Breast epithelium (tissue), 4 donors: ENCODE results near the gene OR12D1. TPM values are rescaled to one million over a fixed set of nuclear protein-coding genes. Genes with fewer than 3 reads are reported as not detected.

Experiments
- DNase-seq, 2 donors: peaks; one replicate each; pipeline ENCODE4 v3.0.0-alpha.2; 2019; ENCODE audit warnings: low spot score in 2 of 2
- H3K27ac ChIP-seq, 2 donors: fragments of 200-600 bp; sonication (generic) in 1 of 2; one replicate each; pipeline ENCODE4 v1.5.1; 2016 to 2019; ENCODE audit warnings: mild to moderate bottlenecking in 1 of 2
- H3K27me3 ChIP-seq, 2 donors: fragments of 200-600 bp; sonication (generic) in 1 of 2; one replicate each; pipeline versions ENCODE4 v1.5.1 to v1.6.0; 2017 to 2019; ENCODE audit warnings: control low read depth in 1 of 2, mild to moderate bottlenecking in 1 of 2
- H3K36me3 ChIP-seq: fragments of 200-600 bp; one replicate; pipeline ENCODE4 v1.5.1; 2019
- H3K4me1 ChIP-seq, 2 donors: fragments of 200-600 bp; sonication (generic); one replicate each; pipeline ENCODE4 v1.5.1; 2016 to 2019; ENCODE audit warnings: control low read depth in 1 of 2
- H3K4me3 ChIP-seq, 3 donors: fragments of 200-600 bp; sonication (generic); 1 replicate in 2 of 3; 2 replicates in 1 of 3; pipeline ENCODE4 v1.5.1; 2016 to 2019; ENCODE audit warnings: mild to moderate bottlenecking in 3 of 3, moderate library complexity in 2 of 3
- H3K9me3 ChIP-seq, 2 donors: fragments of 200-600 bp; sonication (generic) in 1 of 2; one replicate each; pipeline ENCODE4 v1.5.1; 2016 to 2019; ENCODE audit warnings: control low read depth in 1 of 2
- CTCF ChIP-seq, 3 donors: fragments of 450-650 bp; IDR thresholded peaks; one replicate each; pipeline ENCODE4 v1.5.1; 2016 to 2017; ENCODE audit warnings: antibody characterized with exemption in 3 of 3, mild to moderate bottlenecking in 3 of 3, moderate library complexity in 3 of 3
- POLR2A ChIP-seq: fragments of 450-650 bp; IDR thresholded peaks from one replicate; pipeline ENCODE4 v1.6.1; 2016; ENCODE audit warnings: antibody characterized with exemption, mild to moderate bottlenecking, moderate library complexity
- POLR2AphosphoS5 ChIP-seq, 3 donors: sonication (generic); formaldehyde crosslinking; IDR thresholded peaks; one replicate each; pipeline ENCODE4 v1.6.1; 2017; ENCODE audit warnings: antibody characterized with exemption in 3 of 3
- intact Hi-C: fragments of 100-400 bp; cut with DNase I; formaldehyde crosslinking; loops from one replicate; pipeline ENCODE4 v1.15.1; 2023; ENCODE audit warnings: low total_unique reads
- total RNA-seq, 3 donors: library from RNA; depleted of rRNA; stranded (reverse); fragments of >200 nt; gene quantifications; one replicate each; pipeline ENCODE4 v1.1.0, GENCODE V29; 2016

Gene OR12D1
- total RNA-seq, 3 donors from 2014 or later = not detected

DNA sequence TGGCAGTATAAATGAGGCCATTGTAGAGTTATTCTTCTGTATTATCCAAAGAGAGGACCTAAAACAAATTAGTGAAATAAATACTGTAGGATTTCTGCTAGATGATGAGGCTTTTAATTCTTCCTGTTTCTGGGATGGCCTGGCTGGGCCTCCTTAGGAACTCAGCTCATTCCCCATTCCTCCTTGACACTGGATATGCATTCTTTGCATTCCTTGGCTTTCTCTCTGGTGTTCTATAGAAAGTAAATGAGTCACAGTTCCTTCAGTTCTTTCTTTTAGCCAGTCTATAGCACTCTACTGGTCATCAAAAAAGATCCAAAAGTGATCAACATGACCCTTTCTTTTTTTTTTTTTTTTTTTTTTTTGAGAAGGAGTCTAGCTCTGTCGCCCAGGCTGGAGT lies 32.9 kb downstream of the OR12D1 start:
- no peak overlapping the region for H3K4me3 ChIP-seq
- no peaks in the 10 kb centered on the region for H3K4me1 ChIP-seq
- no peaks in the 10 kb centered on the region for H3K36me3 ChIP-seq
- intact Hi-C loops = loop anchor here (1.0 kb wide), 1 partner anchor 12 kb away; no protein-coding TSS in a partner anchor
- H3K9me3 ChIP-seq = peaks cover 3 to 10% of the 10 kb centered on the region in 2 donors
- TF ChIP-seq CTCF (IDR thresholded peaks at IDR 0.05) = no peak
- TF ChIP-seq POLR2A = no peak
- TF ChIP-seq POLR2AphosphoS5 (IDR thresholded peaks at IDR 0.05) = no peak
- peaks cover 0 to 6% of the 10 kb centered on the region in 2 donors for H3K27me3 ChIP-seq
- no peak for DNase-seq
- no peak overlapping the region for H3K27ac ChIP-seq

- Histone ChIP-seq H3K36me3 (no peaks in the 10 kb centered on the region), H3K27ac (no peak overlapping the region), H3K4me3 (no peak overlapping the region), H3K9me3 (peaks cover 0 to 4% of the 10 kb centered on the region in 2 donors), H3K4me1 (no peaks in the 10 kb centered on the region), H3K27me3 (peaks cover 0 to 6% of the 10 kb centered on the region in 2 donors)
- intact Hi-C loops = no loop called here
- TF ChIP-seq CTCF (IDR thresholded peaks at IDR 0.05) (no peak), POLR2AphosphoS5 (IDR thresholded peaks at IDR 0.05) (no peak), POLR2A (no peak)
- no peak for DNase-seq
Observed at GRCh38 chr6:29451471-29452193, 36.9 kb downstream of the OR12D1 start.

GRCh38 chr6:29456971-29457370 lies 42.2 kb downstream of the OR12D1 start, which contains the start of the genes OR11A1 and OR2H1:
OR11A1 (minus strand) TSS chr6:29457071; CDS start chr6:29427641, 29,430 bp downstream.
OR2H1 (plus strand) TSS chr6:29457155; CDS start chr6:29461770, 4,615 bp downstream.
- intact Hi-C loops = no loop called here
- no peaks in the 10 kb centered on the region for H3K4me1 ChIP-seq
- no peaks in the 10 kb centered on the region for H3K27me3 ChIP-seq
- no peak for DNase-seq
- H3K36me3 ChIP-seq = no peaks in the 10 kb centered on the region
- no peak within 1 kb of the TSS for H3K4me3 ChIP-seq
- no peak within 1 kb of the TSS for H3K27ac ChIP-seq
- no peak for TF ChIP-seq POLR2A
- TF ChIP-seq POLR2AphosphoS5 (IDR thresholded peaks at IDR 0.05) = no peak
- TF ChIP-seq CTCF (IDR thresholded peaks at IDR 0.05) = no peak
- H3K9me3 ChIP-seq = no peaks in the 10 kb centered on the region

- DNase-seq = no peak
- no peak overlapping the region for H3K4me3 ChIP-seq
- H3K36me3 ChIP-seq = no peaks in the 10 kb centered on the region
- no peak overlapping the region for H3K27ac ChIP-seq
- intact Hi-C loops = no loop called here
- TF ChIP-seq POLR2A = no peak
- TF ChIP-seq CTCF (IDR thresholded peaks at IDR 0.05) = no peak
- no peak for TF ChIP-seq POLR2AphosphoS5 (IDR thresholded peaks at IDR 0.05)
- no peaks in the 10 kb centered on the region for H3K4me1 ChIP-seq
- H3K9me3 ChIP-seq = no peaks in the 10 kb centered on the region
- no peaks in the 10 kb centered on the region for H3K27me3 ChIP-seq
Observed at GRCh38 chr6:29461021-29461814, 46.5 kb downstream of the OR12D1 start.

DNA sequence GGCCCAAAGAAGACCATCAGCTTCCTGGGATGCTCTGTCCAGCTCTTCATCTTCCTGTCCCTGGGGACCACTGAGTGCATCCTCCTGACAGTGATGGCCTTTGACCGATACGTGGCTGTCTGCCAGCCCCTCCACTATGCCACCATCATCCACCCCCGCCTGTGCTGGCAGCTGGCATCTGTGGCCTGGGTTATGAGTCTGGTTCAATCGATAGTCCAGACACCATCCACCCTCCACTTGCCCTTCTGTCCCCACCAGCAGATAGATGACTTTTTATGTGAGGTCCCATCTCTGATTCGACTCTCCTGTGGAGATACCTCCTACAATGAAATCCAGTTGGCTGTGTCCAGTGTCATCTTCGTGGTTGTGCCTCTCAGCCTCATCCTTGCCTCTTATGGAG lies 47.3 kb downstream of the OR12D1 start:
- TF ChIP-seq POLR2A (no peak), POLR2AphosphoS5 (IDR thresholded peaks at IDR 0.05) (no peak), CTCF (IDR thresholded peaks at IDR 0.05) (no peak)
- H3K27me3 ChIP-seq = no peaks in the 10 kb centered on the region
- no peaks in the 10 kb centered on the region for H3K36me3 ChIP-seq
- H3K27ac ChIP-seq = no peak overlapping the region
- H3K9me3 ChIP-seq = no peaks in the 10 kb centered on the region
- DNase-seq = no peak
- H3K4me1 ChIP-seq = no peaks in the 10 kb centered on the region
- intact Hi-C loops = no loop called here
- H3K4me3 ChIP-seq = no peak overlapping the region
